ENCODE measurements around the gene DLGAP1.

DNA sequence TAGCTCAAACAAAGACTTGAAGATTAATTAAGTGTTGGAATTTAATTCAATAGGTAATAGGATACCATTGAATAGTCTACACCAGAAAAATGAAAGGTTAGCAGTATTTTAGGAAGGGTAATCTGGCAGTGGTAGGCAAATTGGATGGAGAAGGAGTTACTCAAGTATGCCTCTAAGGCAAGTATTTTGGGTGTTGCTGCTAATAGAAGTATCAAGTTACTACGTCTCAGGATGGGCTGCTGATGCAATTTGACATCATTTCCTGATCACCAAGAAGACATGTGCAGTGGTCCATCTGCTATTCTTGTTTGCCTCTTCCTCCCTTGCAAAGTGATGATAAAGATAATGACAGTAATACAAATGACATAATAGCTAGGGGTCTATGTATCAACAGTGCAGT is 519.8 kb downstream of the DLGAP1 start:
- TF ChIP-seq EZH2 (IDR thresholded peaks at IDR 0.05; ENCODE audit: borderline replicate concordance, insufficient read depth, low read depth, low read length, poor library complexity, severe bottlenecking), result no peak
- TF ChIP-seq, protein P1, sequence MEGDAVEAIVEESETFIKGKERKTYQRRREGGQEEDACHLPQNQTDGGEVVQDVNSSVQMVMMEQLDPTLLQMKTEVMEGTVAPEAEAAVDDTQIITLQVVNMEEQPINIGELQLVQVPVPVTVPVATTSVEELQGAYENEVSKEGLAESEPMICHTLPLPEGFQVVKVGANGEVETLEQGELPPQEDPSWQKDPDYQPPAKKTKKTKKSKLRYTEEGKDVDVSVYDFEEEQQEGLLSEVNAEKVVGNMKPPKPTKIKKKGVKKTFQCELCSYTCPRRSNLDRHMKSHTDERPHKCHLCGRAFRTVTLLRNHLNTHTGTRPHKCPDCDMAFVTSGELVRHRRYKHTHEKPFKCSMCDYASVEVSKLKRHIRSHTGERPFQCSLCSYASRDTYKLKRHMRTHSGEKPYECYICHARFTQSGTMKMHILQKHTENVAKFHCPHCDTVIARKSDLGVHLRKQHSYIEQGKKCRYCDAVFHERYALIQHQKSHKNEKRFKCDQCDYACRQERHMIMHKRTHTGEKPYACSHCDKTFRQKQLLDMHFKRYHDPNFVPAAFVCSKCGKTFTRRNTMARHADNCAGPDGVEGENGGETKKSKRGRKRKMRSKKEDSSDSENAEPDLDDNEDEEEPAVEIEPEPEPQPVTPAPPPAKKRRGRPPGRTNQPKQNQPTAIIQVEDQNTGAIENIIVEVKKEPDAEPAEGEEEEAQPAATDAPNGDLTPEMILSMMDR (IDR thresholded peaks at IDR 0.05), result no peak
